ENCODE data around the gene KDR.

Gene KDR

GRCh38 chr4:55161739-55162138 lies 36.3 kb upstream of the KDR start:
- H3K27me3 ChIP-seq (replicated peaks; ENCODE audit: insufficient read depth, low read length) = no peaks in the 10 kb centered on the region

GRCh38 chr4:55159851-55160250 lies 34.5 kb upstream of the KDR start:
- Histone ChIP-seq H2AFZ (ENCODE audit: low read length) (no peak overlapping the region), H3K79me2 (ENCODE audit: low read length) (no peaks in the 10 kb centered on the region), H3K9ac (ENCODE audit: low read length) (no peak overlapping the region), H3K27ac (ENCODE audit: low read length) (no peak overlapping the region), H3K36me3 (replicated peaks; ENCODE audit: insufficient read depth, low read length) (no peaks in the 10 kb centered on the region), H3F3A (ENCODE audit: insufficient read depth, low read length) (no peaks in the 10 kb centered on the region), H3K4me1 (ENCODE audit: low read length) (no peaks in the 10 kb centered on the region), H4K20me1 (ENCODE audit: insufficient read depth, low read length) (no peaks in the 10 kb centered on the region), H3K9me2 (replicated peaks; ENCODE audit: insufficient read depth, low read length) (no peaks in the 10 kb centered on the region), H3K27me3 (replicated peaks; ENCODE audit: insufficient read depth, low read length) (no peaks in the 10 kb centered on the region), H3K4me2 (ENCODE audit: low read depth, low read length) (no peak overlapping the region), H3K4me3 (ENCODE audit: low read length) (no peak overlapping the region), H3K9me3 (replicated peaks; ENCODE audit: insufficient read depth, low read length) (no peaks in the 10 kb centered on the region)
- no peak for TF ChIP-seq CTCF (IDR thresholded peaks at IDR 0.05; ENCODE audit: low read length)
- TF ChIP-seq EZH2phosphoT487 (IDR thresholded peaks at IDR 0.05; ENCODE audit: low read length) = no peak
- TF ChIP-seq EZH2 (optimal IDR thresholded peaks at IDR 0.05; ENCODE audit: low read depth, low read length) = no peak
- DNase-seq = no peak

More at GRCh38 chr4:55161739-55162138, 36.3 kb upstream of the KDR start:
- no peak overlapping the region for H2AFZ ChIP-seq (ENCODE audit: low read length)
- H3K36me3 ChIP-seq (replicated peaks; ENCODE audit: insufficient read depth, low read length) = no peaks in the 10 kb centered on the region
- H3K4me1 ChIP-seq (ENCODE audit: low read length) = no peaks in the 10 kb centered on the region
- no peaks in the 10 kb centered on the region for H3K9me3 ChIP-seq (replicated peaks; ENCODE audit: insufficient read depth, low read length)
- H3K9ac ChIP-seq (ENCODE audit: low read length) = no peak overlapping the region
- TF ChIP-seq EZH2phosphoT487 (IDR thresholded peaks at IDR 0.05; ENCODE audit: low read length) = no peak
- no peak for TF ChIP-seq CTCF (IDR thresholded peaks at IDR 0.05; ENCODE audit: low read length)
- no peak for TF ChIP-seq EZH2 (optimal IDR thresholded peaks at IDR 0.05; ENCODE audit: low read depth, low read length)
- no peak overlapping the region for H3K4me3 ChIP-seq (ENCODE audit: low read length)
- no peak for DNase-seq
- no peaks in the 10 kb centered on the region for H3K9me2 ChIP-seq (replicated peaks; ENCODE audit: insufficient read depth, low read length)
- H3K79me2 ChIP-seq (ENCODE audit: low read length) = no peaks in the 10 kb centered on the region
- H3K4me2 ChIP-seq (ENCODE audit: low read depth, low read length) = no peak overlapping the region
- H4K20me1 ChIP-seq (ENCODE audit: insufficient read depth, low read length) = no peaks in the 10 kb centered on the region
- H3K27ac ChIP-seq (ENCODE audit: low read length) = no peak overlapping the region
- H3F3A ChIP-seq (ENCODE audit: insufficient read depth, low read length) = no peaks in the 10 kb centered on the region

- TF ChIP-seq CTCF (IDR thresholded peaks at IDR 0.05; ENCODE audit: low read length) (no peak), EZH2 (optimal IDR thresholded peaks at IDR 0.05; ENCODE audit: low read depth, low read length) (no peak), EZH2phosphoT487 (IDR thresholded peaks at IDR 0.05; ENCODE audit: low read length) (no peak)
- no peak overlapping the region for H3K9ac ChIP-seq (ENCODE audit: low read length)
- no peaks in the 10 kb centered on the region for H3K79me2 ChIP-seq (ENCODE audit: low read length)
- DNase-seq = no peak
- no peak overlapping the region for H3K4me2 ChIP-seq (ENCODE audit: low read depth, low read length)
- H3K9me2 ChIP-seq (replicated peaks; ENCODE audit: insufficient read depth, low read length) = no peaks in the 10 kb centered on the region
- H3F3A ChIP-seq (ENCODE audit: insufficient read depth, low read length) = no peaks in the 10 kb centered on the region
- H4K20me1 ChIP-seq (ENCODE audit: insufficient read depth, low read length) = no peaks in the 10 kb centered on the region
- H2AFZ ChIP-seq (ENCODE audit: low read length) = no peak overlapping the region
- H3K36me3 ChIP-seq (replicated peaks; ENCODE audit: insufficient read depth, low read length) = no peaks in the 10 kb centered on the region
- H3K4me1 ChIP-seq (ENCODE audit: low read length) = no peaks in the 10 kb centered on the region
- no peak overlapping the region for H3K27ac ChIP-seq (ENCODE audit: low read length)
- no peaks in the 10 kb centered on the region for H3K9me3 ChIP-seq (replicated peaks; ENCODE audit: insufficient read depth, low read length)
- no peaks in the 10 kb centered on the region for H3K27me3 ChIP-seq (replicated peaks; ENCODE audit: insufficient read depth, low read length)
- no peak overlapping the region for H3K4me3 ChIP-seq (ENCODE audit: low read length)
These were observed 33.6 kb upstream of the KDR start for GRCh38 chr4:55158957-55159356.

Data from MM.1S (cell line).